ENCODE measurements around the gene GRIN1.

The GRIN1 gene

DNA sequence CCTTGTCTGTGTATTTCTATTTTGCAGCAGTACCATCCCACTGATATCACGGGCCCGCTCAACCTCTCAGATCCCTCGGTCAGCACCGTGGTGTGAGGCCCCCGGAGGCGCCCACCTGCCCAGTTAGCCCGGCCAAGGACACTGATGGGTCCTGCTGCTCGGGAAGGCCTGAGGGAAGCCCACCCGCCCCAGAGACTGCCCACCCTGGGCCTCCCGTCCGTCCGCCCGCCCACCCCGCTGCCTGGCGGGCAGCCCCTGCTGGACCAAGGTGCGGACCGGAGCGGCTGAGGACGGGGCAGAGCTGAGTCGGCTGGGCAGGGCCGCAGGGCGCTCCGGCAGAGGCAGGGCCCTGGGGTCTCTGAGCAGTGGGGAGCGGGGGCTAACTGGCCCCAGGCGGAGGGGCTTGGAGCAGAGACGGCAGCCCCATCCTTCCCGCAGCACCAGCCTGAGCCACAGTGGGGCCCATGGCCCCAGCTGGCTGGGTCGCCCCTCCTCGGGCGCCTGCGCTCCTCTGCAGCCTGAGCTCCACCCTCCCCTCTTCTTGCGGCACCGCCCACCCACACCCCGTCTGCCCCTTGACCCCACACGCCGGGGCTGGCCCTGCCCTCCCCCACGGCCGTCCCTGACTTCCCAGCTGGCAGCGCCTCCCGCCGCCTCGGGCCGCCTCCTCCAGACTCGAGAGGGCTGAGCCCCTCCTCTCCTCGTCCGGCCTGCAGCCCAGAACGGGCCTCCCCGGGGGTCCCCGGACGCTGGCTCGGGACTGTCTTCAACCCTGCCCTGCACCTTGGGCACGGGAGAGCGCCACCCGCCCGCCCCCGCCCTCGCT is 29.0 kb downstream of the GRIN1 start:
- Histone ChIP-seq H3K4me2 (no peak overlapping the region), H3K9ac (no peak overlapping the region), H4K20me1 (ENCODE audit: insufficient read depth) (no peaks in the 10 kb centered on the region), H3K27ac (no peak overlapping the region), H2AFZ (ENCODE audit: low read depth) (no peak overlapping the region), H3K36me3 (ENCODE audit: insufficient read depth) (no peaks in the 10 kb centered on the region), H3K27me3 (ENCODE audit: insufficient read depth, low read depth) (peaks cover 49% of the 10 kb centered on the region), H3K4me3 (IDR thresholded peaks at IDR 0.05; ENCODE audit: insufficient read depth, low read depth, low read length) (no peak overlapping the region), H3K4me1 (ENCODE audit: low read depth, poor library complexity, severe bottlenecking) (peaks cover 44% of the 10 kb centered on the region), H3K79me2 (ENCODE audit: insufficient read depth, low read depth) (no peaks in the 10 kb centered on the region)
- TF ChIP-seq, protein P1, sequence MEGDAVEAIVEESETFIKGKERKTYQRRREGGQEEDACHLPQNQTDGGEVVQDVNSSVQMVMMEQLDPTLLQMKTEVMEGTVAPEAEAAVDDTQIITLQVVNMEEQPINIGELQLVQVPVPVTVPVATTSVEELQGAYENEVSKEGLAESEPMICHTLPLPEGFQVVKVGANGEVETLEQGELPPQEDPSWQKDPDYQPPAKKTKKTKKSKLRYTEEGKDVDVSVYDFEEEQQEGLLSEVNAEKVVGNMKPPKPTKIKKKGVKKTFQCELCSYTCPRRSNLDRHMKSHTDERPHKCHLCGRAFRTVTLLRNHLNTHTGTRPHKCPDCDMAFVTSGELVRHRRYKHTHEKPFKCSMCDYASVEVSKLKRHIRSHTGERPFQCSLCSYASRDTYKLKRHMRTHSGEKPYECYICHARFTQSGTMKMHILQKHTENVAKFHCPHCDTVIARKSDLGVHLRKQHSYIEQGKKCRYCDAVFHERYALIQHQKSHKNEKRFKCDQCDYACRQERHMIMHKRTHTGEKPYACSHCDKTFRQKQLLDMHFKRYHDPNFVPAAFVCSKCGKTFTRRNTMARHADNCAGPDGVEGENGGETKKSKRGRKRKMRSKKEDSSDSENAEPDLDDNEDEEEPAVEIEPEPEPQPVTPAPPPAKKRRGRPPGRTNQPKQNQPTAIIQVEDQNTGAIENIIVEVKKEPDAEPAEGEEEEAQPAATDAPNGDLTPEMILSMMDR (conservative IDR thresholded peaks at IDR 0.05; ENCODE audit: low read depth, low read length): no peak

DNA sequence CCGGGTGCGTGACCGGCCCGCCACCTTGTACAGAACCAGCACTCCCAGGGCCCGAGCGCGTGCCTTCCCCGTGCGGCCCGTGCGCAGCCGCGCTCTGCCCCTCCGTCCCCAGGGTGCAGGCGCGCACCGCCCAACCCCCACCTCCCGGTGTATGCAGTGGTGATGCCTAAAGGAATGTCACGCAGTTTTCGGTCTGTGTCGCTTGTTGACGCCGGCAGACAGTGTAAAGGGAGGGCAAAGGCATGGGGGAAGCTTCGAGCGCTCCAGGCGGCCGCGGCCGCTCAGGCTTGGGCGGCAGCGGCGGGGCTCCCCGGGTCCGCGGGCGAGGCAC is 29.6 kb downstream of the GRIN1 start:
- Histone ChIP-seq H2AFZ (ENCODE audit: low read depth) (no peak overlapping the region), H3K27ac (no peak overlapping the region), H3K79me2 (ENCODE audit: insufficient read depth, low read depth) (no peaks in the 10 kb centered on the region), H3K9ac (no peak overlapping the region), H3K4me2 (peak overlapping the region; percentile 23), H3K27me3 (ENCODE audit: insufficient read depth, low read depth) (peaks cover 45% of the 10 kb centered on the region), H3K36me3 (ENCODE audit: insufficient read depth) (no peaks in the 10 kb centered on the region), H4K20me1 (ENCODE audit: insufficient read depth) (no peaks in the 10 kb centered on the region), H3K4me3 (IDR thresholded peaks at IDR 0.05; ENCODE audit: insufficient read depth, low read depth, low read length) (no peak overlapping the region), H3K4me1 (ENCODE audit: low read depth, poor library complexity, severe bottlenecking) (peaks cover 44% of the 10 kb centered on the region)
- TF ChIP-seq, protein P1 (conservative IDR thresholded peaks at IDR 0.05; ENCODE audit: low read depth, low read length): no peak

DNA sequence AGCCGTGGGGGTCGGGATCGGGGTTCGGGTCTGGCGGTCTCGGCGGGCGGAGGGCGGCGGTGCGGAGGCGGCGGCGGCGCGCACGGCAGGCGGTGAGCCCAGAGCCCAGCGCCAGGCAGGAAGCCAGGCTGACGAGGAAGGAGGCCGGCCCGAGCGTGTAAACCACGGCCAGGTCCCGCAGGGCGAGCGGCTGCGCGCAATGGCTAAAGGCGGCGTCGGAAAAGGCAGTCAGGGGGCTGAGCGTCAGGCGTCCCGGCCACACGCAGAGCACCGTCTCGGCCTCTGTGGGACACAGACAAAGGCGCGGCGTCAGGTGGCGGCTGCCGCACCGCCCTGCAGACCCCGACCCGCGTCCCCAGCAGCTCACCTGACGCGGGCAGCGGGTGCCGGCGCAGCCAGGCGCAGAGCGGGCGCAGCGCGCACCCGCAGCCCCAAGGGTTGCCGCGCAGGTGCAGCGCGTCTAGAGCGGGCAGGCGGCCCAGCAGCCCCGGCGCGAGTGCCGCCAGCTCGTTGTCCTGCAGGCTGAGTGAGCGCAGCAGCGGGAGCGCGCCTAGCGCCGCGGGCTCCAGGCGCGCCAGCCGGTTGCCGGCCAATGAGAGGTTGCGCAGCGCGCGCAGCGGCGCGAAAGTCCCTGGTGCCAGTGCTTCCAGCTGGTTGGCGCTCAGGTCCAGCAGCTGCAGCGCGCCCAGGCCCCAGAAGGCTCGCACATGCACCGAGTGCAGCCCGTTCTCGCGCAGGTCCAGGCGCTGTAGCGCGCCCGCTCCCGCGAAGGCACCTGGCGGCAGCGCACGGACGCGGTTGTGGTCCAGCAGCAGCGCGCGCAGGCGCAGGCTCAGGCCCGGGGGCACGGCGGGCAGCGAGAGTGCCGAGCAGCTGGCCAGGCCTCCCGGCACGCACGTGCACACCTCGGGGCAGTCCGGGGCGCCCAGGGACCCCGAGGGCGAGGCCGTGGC is 30.2 kb downstream of the GRIN1 start:
- Histone ChIP-seq H3K36me3 (ENCODE audit: insufficient read depth) (no peaks in the 10 kb centered on the region), H3K27me3 (ENCODE audit: insufficient read depth, low read depth) (peaks cover 44% of the 10 kb centered on the region), H3K4me3 (IDR thresholded peaks at IDR 0.05; ENCODE audit: insufficient read depth, low read depth, low read length) (no peak overlapping the region), H3K4me2 (peak overlapping the region; percentile 60), H2AFZ (ENCODE audit: low read depth) (peak overlapping the region; percentile 26; the same call in 1 of the 2 replicates), H3K4me1 (ENCODE audit: low read depth, poor library complexity, severe bottlenecking) (peaks cover 44% of the 10 kb centered on the region), H4K20me1 (ENCODE audit: insufficient read depth) (no peaks in the 10 kb centered on the region), H3K79me2 (ENCODE audit: insufficient read depth, low read depth) (no peaks in the 10 kb centered on the region), H3K9ac (no peak overlapping the region), H3K27ac (no peak overlapping the region)
- TF ChIP-seq, protein P1 (conservative IDR thresholded peaks at IDR 0.05; ENCODE audit: low read depth, low read length): no peak

DNA sequence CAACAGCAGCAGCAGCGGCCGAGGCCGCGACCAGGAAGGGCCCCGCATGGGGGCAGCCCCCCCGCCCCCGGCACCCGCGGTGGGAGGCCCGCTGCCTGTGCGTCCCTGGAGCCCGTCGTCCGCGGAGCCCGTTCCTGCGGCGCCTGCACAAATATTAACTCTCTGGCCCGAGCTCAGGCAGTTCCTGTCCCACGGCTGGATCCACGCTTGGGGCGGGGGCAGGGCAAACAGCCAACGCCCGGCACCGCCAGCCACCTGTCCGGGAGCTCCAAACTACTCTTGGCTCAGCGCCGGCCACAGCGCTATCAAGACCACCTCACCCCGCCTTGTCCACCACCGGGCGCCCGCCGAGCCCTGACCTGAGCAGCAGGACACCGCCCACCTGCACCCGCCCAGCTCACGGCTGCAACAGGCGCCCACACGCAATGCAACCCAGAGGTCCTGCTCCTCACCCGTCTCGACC is 31.0 kb downstream of the GRIN1 start, which contains the start of gene LRRC26:
Gene LRRC26 (minus strand): TSS at position 156 of the 463 bp plus-strand sequence. CDS start 108 bp downstream, at position 48.
- H3K9ac ChIP-seq: no peak within 1 kb of the TSS

More for the DNA sequence above, 31.0 kb downstream of the GRIN1 start, which contains the start of gene LRRC26:
- Histone ChIP-seq H3K4me2 (peak within 1 kb of the TSS; percentile 60), H3K36me3 (ENCODE audit: insufficient read depth) (no peaks in the 10 kb centered on the region), H3K4me1 (ENCODE audit: low read depth, poor library complexity, severe bottlenecking) (peaks cover 47% of the 10 kb centered on the region), H3K4me3 (IDR thresholded peaks at IDR 0.05; ENCODE audit: insufficient read depth, low read depth, low read length) (no peak within 1 kb of the TSS), H3K27me3 (ENCODE audit: insufficient read depth, low read depth) (peaks cover 36% of the 10 kb centered on the region), H3K27ac (no peak within 1 kb of the TSS), H2AFZ (ENCODE audit: low read depth) (peak within 1 kb of the TSS; percentile 26; the same call in 1 of the 2 replicates), H3K79me2 (ENCODE audit: insufficient read depth, low read depth) (no peaks in the 10 kb centered on the region), H4K20me1 (ENCODE audit: insufficient read depth) (no peaks in the 10 kb centered on the region)
- TF ChIP-seq, protein P1 (conservative IDR thresholded peaks at IDR 0.05; ENCODE audit: low read depth, low read length): no peak
